MG63 (cell line): ENCODE data around the gene COL15A1. TPM values are rescaled to one million over a fixed set of nuclear protein-coding genes. Genes with fewer than 3 reads are reported as not detected.

Source experiments
- DNase-seq: peaks from one replicate; pipeline ENCODE4 v3.0.0-alpha.2; 2020
- H3K27me3 ChIP-seq: fragments of 250-450 bp; sonication (Bioruptor Pico); 2 replicates; pipeline ENCODE4 v1.5.1; 2020; ENCODE audit warnings: mild to moderate bottlenecking, moderate library complexity
- H3K36me3 ChIP-seq: fragments of 250-450 bp; sonication (Bioruptor Pico); 2 replicates; pipeline ENCODE4 v1.5.1; 2020; ENCODE audit warnings: mild to moderate bottlenecking, moderate library complexity
- H3K4me3 ChIP-seq: fragments of 250-450 bp; sonication (Bioruptor Pico); 2 replicates; pipeline ENCODE4 v1.5.1; 2020; ENCODE audit warnings: mild to moderate bottlenecking, moderate library complexity
- H3K9me3 ChIP-seq: fragments of 250-450 bp; sonication (Bioruptor Pico); 2 replicates; pipeline ENCODE4 v1.5.1; 2020; ENCODE audit warnings: mild to moderate bottlenecking, moderate library complexity
- total RNA-seq: library from RNA; depleted of rRNA; stranded (reverse); fragments of >200 nt; shearing (Covaris generic); gene quantifications from 2 replicates; pipeline ENCODE4 v1.2.3, GENCODE V29; 2014; ENCODE audit warnings: low replicate concordance

COL15A1 gene
- total RNA-seq, 1 experiment from 2014 or later = 1.2 TPM

DNA sequence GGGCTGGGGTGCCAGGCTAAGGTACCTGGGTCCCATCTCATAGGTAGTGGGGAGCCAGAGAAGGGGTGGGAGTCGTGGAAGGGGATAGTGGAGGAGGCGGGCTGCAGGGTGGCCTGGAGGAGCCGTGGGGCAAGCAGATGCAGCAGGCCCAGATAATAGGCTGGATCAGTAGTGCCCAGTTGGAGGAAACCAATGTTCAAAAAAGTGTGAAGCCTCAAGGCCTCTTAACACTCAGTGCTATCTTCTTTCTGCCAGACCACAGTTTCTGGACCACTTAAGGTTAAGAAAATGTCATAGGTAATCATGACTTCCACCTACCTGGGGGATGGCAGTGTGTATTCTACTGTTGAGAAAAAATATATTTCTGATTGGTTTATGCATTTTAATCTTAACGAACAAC is 97.9 kb downstream of the COL15A1 start:
- DNase-seq = no peak
- Histone ChIP-seq H3K9me3 (peaks cover 5% of the 10 kb centered on the region), H3K36me3 (no peaks in the 10 kb centered on the region), H3K4me3 (no peak overlapping the region), H3K27me3 (no peaks in the 10 kb centered on the region)

GRCh38 chr9:99042620-99043019 is 98.9 kb downstream of the COL15A1 start:
- Histone ChIP-seq H3K9me3 (peaks cover 5% of the 10 kb centered on the region), H3K4me3 (no peak overlapping the region), H3K36me3 (no peaks in the 10 kb centered on the region), H3K27me3 (no peaks in the 10 kb centered on the region)
- DNase-seq = no peak

GRCh38 chr9:99044827-99045226 is 101.1 kb downstream of the COL15A1 start:
- DNase-seq = no peak
- Histone ChIP-seq H3K9me3 (peaks cover 5% of the 10 kb centered on the region), H3K27me3 (no peaks in the 10 kb centered on the region)

GRCh38 chr9:99046068-99046467 is 102.4 kb downstream of the COL15A1 start:
- H3K4me3 ChIP-seq = no peak overlapping the region
- no peaks in the 10 kb centered on the region for H3K27me3 ChIP-seq
- H3K9me3 ChIP-seq = peaks cover 5% of the 10 kb centered on the region
- DNase-seq = no peak
- H3K36me3 ChIP-seq = no peaks in the 10 kb centered on the region

More at GRCh38 chr9:99044827-99045226, 101.1 kb downstream of the COL15A1 start:
- Histone ChIP-seq H3K36me3 (no peaks in the 10 kb centered on the region), H3K4me3 (no peak overlapping the region)

DNA sequence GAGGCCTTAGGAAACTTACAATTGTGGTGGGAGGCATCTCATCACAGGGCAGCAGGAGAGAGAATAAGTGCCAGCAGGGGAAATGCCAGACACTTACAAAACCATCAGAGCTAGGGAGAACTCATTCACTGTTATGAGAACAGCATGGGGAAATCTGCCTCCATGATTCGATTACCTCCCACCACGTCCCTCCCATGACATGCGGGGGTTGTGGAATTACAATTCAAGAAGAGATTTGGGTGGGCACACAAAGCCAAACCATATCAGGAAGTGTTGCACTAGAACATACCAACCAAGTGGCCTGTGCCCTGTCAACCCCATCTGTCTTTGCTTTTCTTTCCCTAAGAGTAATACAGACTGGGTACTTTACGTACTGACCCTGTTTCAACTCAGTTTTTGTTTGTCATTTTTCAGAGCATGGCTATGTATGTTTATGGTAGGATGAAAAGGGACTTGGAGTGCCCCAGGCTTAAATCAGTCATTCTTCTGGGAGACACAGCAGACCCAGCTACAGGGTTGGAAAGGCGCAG is 102.9 kb downstream of the COL15A1 start:
- Histone ChIP-seq H3K27me3 (no peaks in the 10 kb centered on the region), H3K4me3 (no peak overlapping the region), H3K9me3 (peaks cover 5% of the 10 kb centered on the region), H3K36me3 (no peaks in the 10 kb centered on the region)
- DNase-seq = no peak

DNA sequence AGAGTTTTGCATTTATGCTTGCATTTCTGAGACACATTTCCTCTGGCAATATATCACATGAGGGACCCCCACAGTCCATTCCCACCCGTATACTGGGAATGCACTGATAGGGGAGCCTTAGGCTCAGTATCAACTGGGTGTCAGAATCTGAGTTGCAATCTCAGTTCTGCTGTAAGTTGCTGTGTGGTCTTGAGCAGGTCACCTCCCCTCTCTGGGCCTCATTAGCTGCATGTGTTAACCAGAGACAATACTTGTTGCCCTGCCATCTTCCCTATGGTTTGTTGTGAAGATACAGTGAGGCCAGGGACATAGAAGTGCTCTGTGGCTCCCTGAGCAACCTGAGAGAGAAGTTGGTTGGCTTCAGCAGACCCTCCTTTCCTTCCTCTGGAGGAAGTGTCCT is 105.5 kb downstream of the COL15A1 start:
- Histone ChIP-seq H3K36me3 (no peaks in the 10 kb centered on the region), H3K27me3 (no peaks in the 10 kb centered on the region), H3K4me3 (no peak overlapping the region), H3K9me3 (peaks cover 3% of the 10 kb centered on the region)
- DNase-seq = no peak

DNA sequence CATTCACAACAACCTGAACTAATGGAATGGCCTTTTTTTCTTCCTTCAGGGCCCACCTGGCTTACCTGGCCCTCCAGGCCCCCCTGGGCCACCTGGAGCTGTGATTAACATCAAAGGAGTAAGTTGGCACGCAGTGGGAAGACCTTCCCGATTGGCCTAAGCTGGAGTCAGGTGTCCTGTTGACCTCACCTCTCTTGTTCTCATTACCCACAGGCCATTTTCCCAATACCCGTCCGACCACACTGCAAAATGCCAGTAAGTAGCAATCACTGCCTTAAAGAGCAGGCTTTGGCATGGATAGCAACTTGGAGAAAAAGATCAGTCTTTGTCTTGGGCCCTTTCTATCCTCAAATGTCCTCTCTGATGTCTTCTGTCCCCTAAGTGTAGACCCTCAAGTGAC is 105.9 kb downstream of the COL15A1 start:
- H3K9me3 ChIP-seq = peaks cover 1% of the 10 kb centered on the region
- no peaks in the 10 kb centered on the region for H3K27me3 ChIP-seq
- H3K4me3 ChIP-seq = no peak overlapping the region
- no peak for DNase-seq
- no peaks in the 10 kb centered on the region for H3K36me3 ChIP-seq

DNA sequence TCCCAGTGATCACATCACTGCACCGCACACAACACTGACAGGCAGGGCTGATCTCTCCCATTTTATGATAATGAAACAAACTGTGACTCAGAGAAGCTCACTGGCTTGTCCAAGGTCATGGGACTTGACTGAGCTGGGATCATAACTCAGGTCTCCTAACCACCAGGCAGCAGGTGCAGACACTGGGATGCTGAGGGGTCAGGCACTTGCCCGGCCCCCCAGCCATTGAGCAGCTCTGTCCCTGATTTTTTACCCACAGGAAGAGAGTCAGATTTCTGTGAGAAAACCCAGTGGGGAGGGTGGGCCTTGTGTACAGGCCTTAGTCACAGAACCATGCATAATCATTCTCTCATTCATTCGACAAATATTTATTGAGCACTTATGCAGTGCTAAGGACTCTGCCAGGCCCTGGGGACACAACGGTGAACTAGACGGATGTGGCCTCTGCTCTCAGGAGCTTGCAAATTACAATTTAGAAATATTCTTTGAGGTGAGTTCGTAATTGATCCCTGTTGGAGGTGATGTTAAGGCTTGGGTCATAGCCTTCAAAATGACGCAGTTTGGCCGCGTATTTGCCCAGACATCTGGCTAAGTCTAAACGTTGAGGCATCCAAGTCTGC is 106.7 kb downstream of the COL15A1 start:
- peak; percentile 51 for DNase-seq
- Histone ChIP-seq H3K9me3 (no peaks in the 10 kb centered on the region; the same call in 1 of the 2 replicates), H3K36me3 (no peaks in the 10 kb centered on the region), H3K4me3 (no peak overlapping the region), H3K27me3 (no peaks in the 10 kb centered on the region)

DNA sequence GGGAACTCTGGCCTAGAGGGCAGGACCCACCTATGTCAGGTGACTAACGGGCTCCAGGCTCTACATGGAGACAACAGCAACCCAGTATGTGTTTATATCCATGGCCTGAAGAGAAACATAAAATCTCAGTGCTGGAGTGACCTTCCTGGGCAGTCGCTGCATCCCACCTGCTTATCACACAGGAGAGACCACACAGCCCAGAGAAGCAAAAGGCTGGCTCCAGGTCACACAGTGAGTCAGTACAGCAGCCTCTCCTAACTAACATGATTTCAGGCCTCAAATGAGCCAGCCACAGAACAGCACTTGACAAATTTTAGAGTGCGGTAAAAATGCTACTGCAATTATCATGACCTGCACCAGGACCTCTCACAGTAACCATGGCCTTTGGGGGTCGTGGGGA is 107.2 kb downstream of the COL15A1 start:
- DNase-seq = peak; percentile 21
- H3K36me3 ChIP-seq = no peaks in the 10 kb centered on the region

GRCh38 chr9:99051406-99051805 is 107.7 kb downstream of the COL15A1 start:
- H3K27me3 ChIP-seq = no peaks in the 10 kb centered on the region
- DNase-seq = no peak
- no peaks in the 10 kb centered on the region for H3K36me3 ChIP-seq
- H3K4me3 ChIP-seq = no peak overlapping the region
- no peaks in the 10 kb centered on the region for H3K9me3 ChIP-seq

More for the DNA sequence above, 107.2 kb downstream of the COL15A1 start:
- no peaks in the 10 kb centered on the region for H3K9me3 ChIP-seq
- no peaks in the 10 kb centered on the region for H3K27me3 ChIP-seq
- no peak overlapping the region for H3K4me3 ChIP-seq

- Histone ChIP-seq H3K4me3 (no peak overlapping the region), H3K9me3 (no peaks in the 10 kb centered on the region), H3K27me3 (no peaks in the 10 kb centered on the region), H3K36me3 (no peaks in the 10 kb centered on the region)
- DNase-seq = no peak
Observed at GRCh38 chr9:99051851-99052250, 108.1 kb downstream of the COL15A1 start.

DNA sequence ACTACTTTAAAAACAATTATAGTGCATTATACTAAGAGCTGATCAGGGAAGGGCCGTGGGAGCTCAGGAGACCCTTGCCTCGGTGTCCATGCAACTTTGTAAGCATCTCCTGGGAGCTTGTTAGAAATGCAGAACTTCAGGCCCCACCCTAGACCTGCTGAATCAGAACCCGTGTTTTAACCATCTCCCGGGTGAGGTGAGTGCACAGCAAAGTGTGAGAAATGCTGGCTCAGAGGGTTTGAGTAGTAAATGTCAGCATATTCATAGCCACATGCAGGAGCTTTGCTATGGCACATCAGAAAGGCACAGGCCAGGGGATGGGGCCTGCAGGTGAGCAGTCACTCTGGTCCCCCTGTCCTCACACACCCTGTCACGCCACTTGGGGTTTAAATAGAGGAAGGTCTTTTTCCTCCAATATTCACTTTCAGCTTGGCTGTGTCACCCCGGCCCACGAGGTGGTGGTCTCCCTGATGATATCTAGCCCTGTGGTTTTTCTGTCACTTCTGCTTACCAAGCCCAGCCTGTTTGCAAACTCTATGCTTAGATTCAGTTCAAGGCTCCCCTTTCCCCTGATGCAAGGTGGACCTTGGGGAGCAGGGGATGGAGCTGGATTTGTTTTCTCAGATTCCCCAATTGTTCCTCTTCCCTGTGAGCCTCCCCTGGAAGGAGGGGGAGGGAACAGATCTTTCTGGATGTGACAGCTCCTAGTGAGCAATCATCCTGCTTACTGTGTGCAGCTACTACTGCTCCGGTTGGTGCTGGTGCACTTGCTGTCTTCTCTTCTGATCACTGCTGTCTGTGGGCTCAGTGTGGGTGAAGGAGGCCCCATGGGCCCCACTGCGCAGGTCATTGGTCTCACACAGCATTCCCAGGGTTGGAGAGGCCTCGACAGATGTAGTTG is 109.4 kb downstream of the COL15A1 start:
- no peaks in the 10 kb centered on the region for H3K27me3 ChIP-seq
- H3K9me3 ChIP-seq = no peaks in the 10 kb centered on the region
- DNase-seq = no peak
- H3K4me3 ChIP-seq = no peak overlapping the region
- no peaks in the 10 kb centered on the region for H3K36me3 ChIP-seq

DNA sequence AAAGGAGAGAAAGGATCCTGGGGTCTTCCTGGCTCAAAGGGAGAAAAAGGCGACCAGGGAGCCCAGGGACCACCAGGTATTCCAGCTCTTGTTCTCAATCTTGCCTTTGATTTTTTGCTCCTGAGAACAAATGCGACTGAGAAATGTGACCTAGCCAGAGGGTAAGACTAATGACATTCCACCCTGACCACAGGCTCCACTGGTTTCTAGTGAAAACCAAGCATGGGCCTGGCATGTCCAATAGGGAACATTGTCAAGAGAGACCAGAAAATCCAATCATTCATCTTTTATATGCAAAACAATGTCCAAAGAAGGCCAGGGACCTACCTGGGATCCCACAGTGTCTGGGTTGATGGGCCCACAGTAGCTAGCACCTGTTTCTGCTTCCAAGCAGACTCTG is 110.9 kb downstream of the COL15A1 start:
- no peak for DNase-seq
- Histone ChIP-seq H3K27me3 (no peaks in the 10 kb centered on the region), H3K36me3 (no peaks in the 10 kb centered on the region), H3K9me3 (no peaks in the 10 kb centered on the region), H3K4me3 (no peak overlapping the region)

DNA sequence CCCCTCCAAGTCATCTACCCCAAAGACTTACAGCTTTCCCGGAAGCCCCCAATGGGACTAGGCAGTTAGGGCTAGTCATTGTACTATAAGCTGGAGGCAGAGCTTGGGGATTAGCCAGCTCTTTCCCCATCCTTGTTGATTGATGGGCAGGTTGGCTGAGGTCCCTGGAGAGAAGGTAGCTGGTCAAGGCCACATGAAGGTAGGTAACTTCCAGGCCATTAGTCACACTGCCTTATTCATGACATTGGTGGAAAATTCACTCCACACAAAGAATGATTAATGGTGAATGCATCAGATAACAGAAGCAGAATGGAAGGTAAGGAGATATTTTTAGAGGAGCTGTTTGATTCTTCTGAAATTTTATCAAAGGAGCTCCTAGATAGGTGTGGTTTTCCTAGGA is 111.7 kb downstream of the COL15A1 start:
- Histone ChIP-seq H3K36me3 (no peaks in the 10 kb centered on the region), H3K4me3 (no peak overlapping the region), H3K9me3 (no peaks in the 10 kb centered on the region), H3K27me3 (no peaks in the 10 kb centered on the region)
- no peak for DNase-seq

- Histone ChIP-seq H3K9me3 (no peaks in the 10 kb centered on the region), H3K36me3 (no peaks in the 10 kb centered on the region), H3K27me3 (no peaks in the 10 kb centered on the region), H3K4me3 (no peak overlapping the region)
- no peak for DNase-seq
Observed at GRCh38 chr9:99056186-99056585, 112.5 kb downstream of the COL15A1 start.

DNA sequence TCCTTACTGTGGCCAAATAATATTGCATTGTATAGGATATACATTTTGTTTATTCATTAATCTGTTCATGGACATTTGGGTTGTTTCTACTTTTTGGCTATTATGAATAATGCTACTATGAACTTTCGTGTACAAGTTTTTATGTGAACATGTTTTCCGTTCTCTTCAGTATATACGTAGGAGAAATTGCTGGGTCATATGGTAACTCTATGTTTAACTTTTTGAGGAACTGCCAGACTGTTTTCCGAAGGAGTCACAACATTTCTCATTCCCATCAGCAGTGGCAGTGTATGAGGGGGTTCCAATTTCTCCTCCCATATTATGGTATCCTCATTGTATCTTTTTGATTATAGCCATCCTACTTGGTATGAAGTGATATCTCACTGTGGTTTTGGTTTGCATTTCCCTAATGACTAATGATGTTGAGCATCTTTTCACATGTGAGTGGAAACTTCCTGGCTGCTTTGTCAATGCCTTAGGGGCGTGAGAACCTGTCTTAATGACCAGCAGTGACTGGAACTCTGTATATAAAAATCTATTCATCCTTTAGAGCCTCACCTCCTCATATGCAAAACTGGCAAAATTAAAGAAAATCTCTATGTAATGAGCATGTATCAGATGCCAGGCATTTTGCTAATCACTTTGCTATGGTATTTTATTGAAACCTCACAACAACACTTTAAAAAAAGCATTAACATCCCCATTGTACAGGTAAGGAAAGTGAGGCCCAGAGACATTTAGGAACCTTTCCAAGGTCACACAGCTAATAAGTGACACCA is 113.4 kb downstream of the COL15A1 start:
- no peaks in the 10 kb centered on the region for H3K27me3 ChIP-seq
- no peaks in the 10 kb centered on the region for H3K36me3 ChIP-seq
- peak; percentile 56 for DNase-seq
- H3K4me3 ChIP-seq = no peak overlapping the region
- no peaks in the 10 kb centered on the region for H3K9me3 ChIP-seq
